K562 (cell line): Measurements from ENCODE around the gene RGS7.

Experiments
- FOXK2 ChIP-seq, 2 experiments: fragments of 450-650 bp; IDR thresholded peaks in 1 of 2; conservative IDR thresholded peaks in 1 of 2; 2 replicates each; pipeline ENCODE4 v1.6.1; 2016; ENCODE audit warnings: low read depth in 2 of 2, mild to moderate bottlenecking in 1 of 2
- KAT7 ChIP-seq: sonication (generic); formaldehyde crosslinking; IDR thresholded peaks from 2 replicates; pipeline ENCODE4 v1.8.0; 2022; ENCODE audit warnings: missing genetic modification reagents, mild to moderate bottlenecking, borderline replicate concordance
- KLF6 ChIP-seq: fragments of 250-450 bp; sonication (Bioruptor Pico); IDR thresholded peaks from 2 replicates; pipeline ENCODE4 v1.4.0; 2020; ENCODE audit warnings: mild to moderate bottlenecking, moderate library complexity, borderline replicate concordance
- MTA3 ChIP-seq: fragments of 450-650 bp; formaldehyde crosslinking; IDR thresholded peaks from 2 replicates; pipeline ENCODE4 v1.6.1; 2017; ENCODE audit warnings: mild to moderate bottlenecking, borderline replicate concordance
- NCOA1 ChIP-seq: fragments of 450-650 bp; IDR thresholded peaks from 2 replicates; pipeline ENCODE4 v1.6.1; 2016; ENCODE audit warnings: low read depth
- SIN3A ChIP-seq, 2 experiments: fragments of 150-350 bp in 1 of 2; IDR thresholded peaks; 2 replicates each; pipeline ENCODE4 v1.6.1; 2011 to 2016; ENCODE audit warnings: borderline replicate concordance in 2 of 2, low read depth in 2 of 2, low read length in 2 of 2, mild to moderate bottlenecking in 2 of 2, moderate library complexity in 2 of 2; ENCODE audit not compliant: control insufficient read depth in 1 of 2
- ZFP36 ChIP-seq: fragments of 150-350 bp; IDR thresholded peaks from 2 replicates; pipeline ENCODE4 v1.6.1; 2018; ENCODE audit warnings: low read length, low read depth; ENCODE audit not compliant: partially characterized antibody
- TF ChIP-seq, protein P1 (sequence below): sonication (generic); formaldehyde crosslinking; IDR thresholded peaks from 2 replicates; pipeline ENCODE4 v1.8.0; 2022; ENCODE audit warnings: missing genetic modification reagents, mild to moderate bottlenecking, borderline replicate concordance
- TF ChIP-seq, protein P2 (sequence below): fragments of 250-450 bp; sonication (Bioruptor Pico); IDR thresholded peaks from 2 replicates; pipeline ENCODE4 v1.8.0; 2022; ENCODE audit warnings: moderate library complexity, mild to moderate bottlenecking, inconsistent platforms
- TF ChIP-seq, protein P3 (sequence below), 3 experiments: IDR thresholded peaks in 2 of 3; conservative IDR thresholded peaks in 1 of 3; 2 replicates each; pipeline ENCODE4 v1.5.1; 2011 to 2012; ENCODE audit warnings: low read length in 3 of 3, mild to moderate bottlenecking in 3 of 3, control low read depth in 2 of 3, improper control_type of control experiment in 1 of 3, inconsistent platforms in 1 of 3, low read depth in 1 of 3, mixed read lengths in 1 of 3, moderate library complexity in 1 of 3; ENCODE audit not compliant: insufficient read depth in 2 of 3
- TF ChIP-seq, protein P4 (sequence below): fragments of 450-650 bp; IDR thresholded peaks from 2 replicates; pipeline ENCODE4 v1.6.1; 2018; ENCODE audit not compliant: partially characterized antibody
- TF ChIP-seq, protein P5 (sequence below), 2 experiments: IDR thresholded peaks in 1 of 2; conservative IDR thresholded peaks in 1 of 2; 2 replicates each; pipeline ENCODE4 v1.6.1; 2016; ENCODE audit warnings: low read depth in 2 of 2, mild to moderate bottlenecking in 1 of 2, missing compliant biosample characterization in 1 of 2, missing genetic modification characterization in 1 of 2, moderate library complexity in 1 of 2

DNA sequence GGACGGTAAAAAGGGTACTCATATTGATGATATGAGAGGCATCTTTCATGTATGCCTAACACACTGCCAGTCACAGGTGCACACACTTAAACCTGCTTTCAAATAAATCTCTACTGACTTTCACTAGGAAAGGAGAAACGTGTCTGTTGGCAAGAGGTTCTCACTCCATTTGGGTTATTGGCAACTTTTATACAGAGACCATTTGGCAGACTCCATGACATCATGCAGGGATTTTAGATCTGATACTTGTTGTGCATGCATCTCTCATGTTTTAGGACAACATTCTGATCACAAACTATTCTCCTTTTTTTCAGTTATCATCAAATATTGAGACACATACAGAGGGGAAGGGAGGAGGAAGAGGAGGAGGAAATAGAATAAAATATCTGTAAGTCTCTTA is 31.5 kb downstream of the RGS7 start:
- TF ChIP-seq FOXK2 (conservative IDR thresholded peaks at IDR 0.05 in 1 of 2, IDR thresholded peaks at IDR 0.05 in 1 of 2; ENCODE audit: low read depth in 2 of 2) (no peak), KLF6 (CRISPR knock-in tag) (no peak), ZFP36 (no peak), NCOA1 (no peak), MTA3 (no peak), SIN3A (IDR thresholded peaks at IDR 0.05; ENCODE audit: borderline replicate concordance in 2 of 2, control insufficient read depth in 1 of 2, low read depth in 2 of 2, low read length in 2 of 2) (no peak), KAT7 (CRISPR knock-in tag) (no peak)
- TF ChIP-seq, protein P1, sequence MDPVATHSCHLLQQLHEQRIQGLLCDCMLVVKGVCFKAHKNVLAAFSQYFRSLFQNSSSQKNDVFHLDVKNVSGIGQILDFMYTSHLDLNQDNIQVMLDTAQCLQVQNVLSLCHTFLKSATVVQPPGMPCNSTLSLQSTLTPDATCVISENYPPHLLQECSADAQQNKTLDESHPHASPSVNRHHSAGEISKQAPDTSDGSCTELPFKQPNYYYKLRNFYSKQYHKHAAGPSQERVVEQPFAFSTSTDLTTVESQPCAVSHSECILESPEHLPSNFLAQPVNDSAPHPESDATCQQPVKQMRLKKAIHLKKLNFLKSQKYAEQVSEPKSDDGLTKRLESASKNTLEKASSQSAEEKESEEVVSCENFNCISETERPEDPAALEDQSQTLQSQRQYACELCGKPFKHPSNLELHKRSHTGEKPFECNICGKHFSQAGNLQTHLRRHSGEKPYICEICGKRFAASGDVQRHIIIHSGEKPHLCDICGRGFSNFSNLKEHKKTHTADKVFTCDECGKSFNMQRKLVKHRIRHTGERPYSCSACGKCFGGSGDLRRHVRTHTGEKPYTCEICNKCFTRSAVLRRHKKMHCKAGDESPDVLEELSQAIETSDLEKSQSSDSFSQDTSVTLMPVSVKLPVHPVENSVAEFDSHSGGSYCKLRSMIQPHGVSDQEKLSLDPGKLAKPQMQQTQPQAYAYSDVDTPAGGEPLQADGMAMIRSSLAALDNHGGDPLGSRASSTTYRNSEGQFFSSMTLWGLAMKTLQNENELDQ (CRISPR knock-in tag) = no peak
- TF ChIP-seq, protein P2, sequence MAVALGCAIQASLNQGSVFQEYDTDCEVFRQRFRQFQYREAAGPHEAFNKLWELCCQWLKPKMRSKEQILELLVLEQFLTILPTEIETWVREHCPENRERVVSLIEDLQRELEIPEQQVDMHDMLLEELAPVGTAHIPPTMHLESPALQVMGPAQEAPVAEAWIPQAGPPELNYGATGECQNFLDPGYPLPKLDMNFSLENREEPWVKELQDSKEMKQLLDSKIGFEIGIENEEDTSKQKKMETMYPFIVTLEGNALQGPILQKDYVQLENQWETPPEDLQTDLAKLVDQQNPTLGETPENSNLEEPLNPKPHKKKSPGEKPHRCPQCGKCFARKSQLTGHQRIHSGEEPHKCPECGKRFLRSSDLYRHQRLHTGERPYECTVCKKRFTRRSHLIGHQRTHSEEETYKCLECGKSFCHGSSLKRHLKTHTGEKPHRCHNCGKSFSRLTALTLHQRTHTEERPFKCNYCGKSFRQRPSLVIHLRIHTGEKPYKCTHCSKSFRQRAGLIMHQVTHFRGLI (CRISPR knock-in tag) = no peak
- TF ChIP-seq, protein P3, sequence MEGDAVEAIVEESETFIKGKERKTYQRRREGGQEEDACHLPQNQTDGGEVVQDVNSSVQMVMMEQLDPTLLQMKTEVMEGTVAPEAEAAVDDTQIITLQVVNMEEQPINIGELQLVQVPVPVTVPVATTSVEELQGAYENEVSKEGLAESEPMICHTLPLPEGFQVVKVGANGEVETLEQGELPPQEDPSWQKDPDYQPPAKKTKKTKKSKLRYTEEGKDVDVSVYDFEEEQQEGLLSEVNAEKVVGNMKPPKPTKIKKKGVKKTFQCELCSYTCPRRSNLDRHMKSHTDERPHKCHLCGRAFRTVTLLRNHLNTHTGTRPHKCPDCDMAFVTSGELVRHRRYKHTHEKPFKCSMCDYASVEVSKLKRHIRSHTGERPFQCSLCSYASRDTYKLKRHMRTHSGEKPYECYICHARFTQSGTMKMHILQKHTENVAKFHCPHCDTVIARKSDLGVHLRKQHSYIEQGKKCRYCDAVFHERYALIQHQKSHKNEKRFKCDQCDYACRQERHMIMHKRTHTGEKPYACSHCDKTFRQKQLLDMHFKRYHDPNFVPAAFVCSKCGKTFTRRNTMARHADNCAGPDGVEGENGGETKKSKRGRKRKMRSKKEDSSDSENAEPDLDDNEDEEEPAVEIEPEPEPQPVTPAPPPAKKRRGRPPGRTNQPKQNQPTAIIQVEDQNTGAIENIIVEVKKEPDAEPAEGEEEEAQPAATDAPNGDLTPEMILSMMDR (IDR thresholded peaks at IDR 0.05 in 2 of 3, conservative IDR thresholded peaks at IDR 0.05 in 1 of 3; ENCODE audit: insufficient read depth in 2 of 3, low read depth in 1 of 3, low read length in 3 of 3) = no peak
- TF ChIP-seq, protein P4, sequence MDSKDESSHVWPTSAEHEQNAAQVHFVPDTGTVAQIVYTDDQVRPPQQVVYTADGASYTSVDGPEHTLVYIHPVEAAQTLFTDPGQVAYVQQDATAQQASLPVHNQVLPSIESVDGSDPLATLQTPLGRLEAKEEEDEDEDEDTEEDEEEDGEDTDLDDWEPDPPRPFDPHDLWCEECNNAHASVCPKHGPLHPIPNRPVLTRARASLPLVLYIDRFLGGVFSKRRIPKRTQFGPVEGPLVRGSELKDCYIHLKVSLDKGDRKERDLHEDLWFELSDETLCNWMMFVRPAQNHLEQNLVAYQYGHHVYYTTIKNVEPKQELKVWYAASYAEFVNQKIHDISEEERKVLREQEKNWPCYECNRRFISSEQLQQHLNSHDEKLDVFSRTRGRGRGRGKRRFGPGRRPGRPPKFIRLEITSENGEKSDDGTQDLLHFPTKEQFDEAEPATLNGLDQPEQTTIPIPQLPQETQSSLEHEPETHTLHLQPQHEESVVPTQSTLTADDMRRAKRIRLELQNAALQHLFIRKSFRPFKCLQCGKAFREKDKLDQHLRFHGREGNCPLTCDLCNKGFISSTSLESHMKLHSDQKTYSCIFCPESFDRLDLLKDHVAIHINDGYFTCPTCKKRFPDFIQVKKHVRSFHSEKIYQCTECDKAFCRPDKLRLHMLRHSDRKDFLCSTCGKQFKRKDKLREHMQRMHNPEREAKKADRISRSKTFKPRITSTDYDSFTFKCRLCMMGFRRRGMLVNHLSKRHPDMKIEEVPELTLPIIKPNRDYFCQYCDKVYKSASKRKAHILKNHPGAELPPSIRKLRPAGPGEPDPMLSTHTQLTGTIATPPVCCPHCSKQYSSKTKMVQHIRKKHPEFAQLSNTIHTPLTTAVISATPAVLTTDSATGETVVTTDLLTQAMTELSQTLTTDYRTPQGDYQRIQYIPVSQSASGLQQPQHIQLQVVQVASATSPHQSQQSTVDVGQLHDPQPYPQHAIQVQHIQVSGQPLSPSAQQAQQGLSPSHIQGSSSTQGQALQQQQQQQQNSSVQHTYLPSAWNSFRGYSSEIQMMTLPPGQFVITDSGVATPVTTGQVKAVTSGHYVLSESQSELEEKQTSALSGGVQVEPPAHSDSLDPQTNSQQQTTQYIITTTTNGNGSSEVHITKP = no peak
- TF ChIP-seq, protein P5, sequence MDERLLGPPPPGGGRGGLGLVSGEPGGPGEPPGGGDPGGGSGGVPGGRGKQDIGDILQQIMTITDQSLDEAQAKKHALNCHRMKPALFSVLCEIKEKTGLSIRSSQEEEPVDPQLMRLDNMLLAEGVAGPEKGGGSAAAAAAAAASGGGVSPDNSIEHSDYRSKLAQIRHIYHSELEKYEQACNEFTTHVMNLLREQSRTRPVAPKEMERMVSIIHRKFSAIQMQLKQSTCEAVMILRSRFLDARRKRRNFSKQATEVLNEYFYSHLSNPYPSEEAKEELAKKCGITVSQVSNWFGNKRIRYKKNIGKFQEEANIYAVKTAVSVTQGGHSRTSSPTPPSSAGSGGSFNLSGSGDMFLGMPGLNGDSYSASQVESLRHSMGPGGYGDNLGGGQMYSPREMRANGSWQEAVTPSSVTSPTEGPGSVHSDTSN (CRISPR knock-in tag; IDR thresholded peaks at IDR 0.05; ENCODE audit: low read depth) = no peak
- TF ChIP-seq, protein P5 (tag; conservative IDR thresholded peaks at IDR 0.05; ENCODE audit: low read depth) = no peak
